Measurements from ENCODE around the gene AARS2.

The AARS2 gene

DNA sequence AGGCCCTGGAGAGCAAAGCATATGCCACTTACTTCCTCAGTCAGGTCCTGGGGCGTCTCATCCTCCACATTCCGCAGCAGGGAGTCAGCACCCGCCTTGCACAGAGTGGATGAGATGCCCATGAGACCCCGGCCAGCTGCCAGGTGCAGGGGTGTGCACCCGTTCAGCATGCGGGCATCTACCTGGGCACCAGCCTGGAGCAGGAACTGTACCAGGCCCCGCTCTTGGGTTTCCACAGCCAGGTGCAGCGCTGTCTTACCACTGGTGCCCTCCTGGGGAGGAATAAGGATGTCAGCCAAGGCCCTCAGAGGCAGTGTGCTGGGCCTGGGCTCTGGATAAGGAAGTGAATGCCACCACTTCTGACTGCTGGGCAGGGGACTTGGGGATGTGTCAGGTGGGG is 53.1 kb downstream of the AARS2 start:
- DNase-seq = no peak

GRCh38 chr6:44258921-44259320 is 54.2 kb downstream of the AARS2 start:
- DNase-seq = no peak

DNA sequence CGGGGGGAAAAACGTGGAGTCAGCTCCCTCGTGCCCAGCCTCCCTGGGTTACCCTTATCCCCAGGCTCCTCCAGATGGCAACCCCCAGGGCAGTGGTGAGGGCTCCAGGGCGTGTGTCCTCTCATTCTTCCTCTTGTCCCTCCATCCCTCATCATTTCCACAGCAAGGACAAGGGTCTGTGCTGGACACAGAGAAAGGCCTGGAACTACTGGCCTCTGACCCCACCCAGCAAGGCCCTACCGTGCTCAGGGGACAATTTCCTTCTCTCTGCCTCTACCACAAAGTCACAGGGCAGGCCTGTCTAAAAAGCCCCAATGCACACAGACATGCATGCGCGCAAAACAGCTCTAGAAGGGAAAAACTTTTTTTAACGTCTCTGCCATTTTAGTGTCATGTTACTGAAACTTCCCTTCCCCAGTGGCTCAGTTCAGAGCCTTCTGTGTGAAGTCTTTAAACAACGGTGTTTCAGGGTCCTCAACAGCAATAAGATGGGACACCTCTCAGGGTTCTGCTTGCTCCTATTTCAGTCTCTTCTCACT is 54.8 kb downstream of the AARS2 start:
- no peak for DNase-seq

DNA sequence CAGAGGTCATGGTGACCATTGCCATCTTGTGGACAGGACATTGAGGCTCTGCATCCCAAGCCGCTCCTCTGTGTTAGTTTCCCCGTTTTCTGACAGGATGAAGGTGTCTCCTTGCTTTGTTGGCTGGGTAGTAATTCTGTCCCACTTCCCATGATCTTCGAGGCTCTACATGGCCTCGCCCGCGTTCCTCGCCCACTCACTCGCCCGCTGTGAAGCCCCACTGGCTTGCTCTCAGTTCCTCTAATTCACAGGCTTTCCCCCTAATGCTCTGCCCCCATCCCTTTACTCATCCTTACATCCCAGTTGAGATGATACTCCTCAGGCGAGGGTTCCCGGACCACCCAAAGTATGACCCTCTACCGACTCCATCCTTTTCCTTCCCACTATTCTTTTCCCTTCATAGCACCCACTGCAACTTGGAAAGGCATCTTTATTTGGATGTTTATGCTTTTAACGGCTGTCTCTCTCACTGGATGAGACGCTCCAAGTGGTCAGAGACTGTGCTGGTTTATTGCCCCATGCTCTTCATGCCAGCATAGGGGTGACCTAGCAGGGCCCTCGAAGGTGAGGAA is 55.3 kb downstream of the AARS2 start:
- DNase-seq = no peak

GRCh38 chr6:44257025-44257752 is 56.0 kb downstream of the AARS2 start, which contains the start of gene SLC35B2:
SLC35B2 (minus strand) TSS chr6:44257528; CDS start chr6:44257410, 118 bp downstream.
- DNase-seq = peak; percentile 71

DNA sequence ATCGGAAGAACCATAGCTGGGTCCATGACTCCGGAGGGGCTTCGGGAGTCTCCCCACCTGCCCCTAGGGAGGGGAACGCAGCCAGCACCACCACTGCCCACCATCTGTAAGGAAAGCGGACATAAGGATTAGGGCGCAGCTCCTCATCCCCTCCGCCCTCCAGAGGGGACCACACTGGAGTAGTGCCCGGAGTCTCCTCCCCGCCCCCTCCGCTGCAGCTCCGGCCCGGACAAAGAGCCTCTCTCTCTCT is 56.4 kb downstream of the AARS2 start:
- peak; percentile 34 for DNase-seq

DNA sequence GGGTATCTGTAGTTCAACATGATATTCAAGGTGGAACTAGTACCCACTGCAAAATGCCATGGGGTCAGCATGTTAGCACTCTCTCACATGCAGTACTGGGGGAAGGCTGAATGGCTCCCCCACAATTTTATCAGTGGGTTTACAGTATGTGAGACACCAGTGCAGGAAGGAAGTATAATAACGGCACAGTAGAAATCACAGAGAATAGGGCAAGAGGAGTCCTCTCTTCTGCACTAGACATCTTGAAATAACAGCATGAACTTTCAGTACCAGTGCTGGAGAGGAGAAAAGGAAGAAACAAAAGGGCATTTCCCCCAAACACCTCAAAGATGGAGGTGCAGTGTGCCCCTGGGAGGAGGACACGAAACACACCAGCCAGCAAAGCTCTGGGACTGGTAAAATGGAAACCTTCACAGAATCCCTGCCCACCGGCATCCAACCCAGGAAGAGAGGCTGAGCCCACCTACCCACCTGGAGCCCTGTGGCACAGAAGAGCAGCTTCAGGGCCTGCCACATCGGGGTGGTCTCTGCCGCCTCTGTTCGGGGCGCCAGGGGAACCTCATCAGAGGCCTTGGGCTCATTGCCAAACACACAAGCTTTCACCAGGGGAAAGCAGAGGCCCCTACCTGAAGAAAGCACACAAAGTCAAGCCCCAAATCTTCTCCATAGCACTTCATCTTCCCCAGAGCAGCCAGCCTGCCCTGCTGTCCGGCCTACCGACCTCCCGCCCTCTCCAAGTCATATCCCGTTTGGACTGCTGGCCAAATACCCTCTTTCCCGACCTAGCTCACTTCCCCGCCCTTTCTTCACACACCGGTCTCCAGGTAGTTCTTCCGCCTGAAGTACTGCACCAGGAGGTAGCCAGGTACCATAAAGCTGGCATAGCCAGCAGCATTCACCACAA is 57.0 kb downstream of the AARS2 start:
- DNase-seq = peak; percentile 36

GRCh38 chr6:44255105-44255808 is 57.9 kb downstream of the AARS2 start:
- peak; percentile 47 for DNase-seq

DNA sequence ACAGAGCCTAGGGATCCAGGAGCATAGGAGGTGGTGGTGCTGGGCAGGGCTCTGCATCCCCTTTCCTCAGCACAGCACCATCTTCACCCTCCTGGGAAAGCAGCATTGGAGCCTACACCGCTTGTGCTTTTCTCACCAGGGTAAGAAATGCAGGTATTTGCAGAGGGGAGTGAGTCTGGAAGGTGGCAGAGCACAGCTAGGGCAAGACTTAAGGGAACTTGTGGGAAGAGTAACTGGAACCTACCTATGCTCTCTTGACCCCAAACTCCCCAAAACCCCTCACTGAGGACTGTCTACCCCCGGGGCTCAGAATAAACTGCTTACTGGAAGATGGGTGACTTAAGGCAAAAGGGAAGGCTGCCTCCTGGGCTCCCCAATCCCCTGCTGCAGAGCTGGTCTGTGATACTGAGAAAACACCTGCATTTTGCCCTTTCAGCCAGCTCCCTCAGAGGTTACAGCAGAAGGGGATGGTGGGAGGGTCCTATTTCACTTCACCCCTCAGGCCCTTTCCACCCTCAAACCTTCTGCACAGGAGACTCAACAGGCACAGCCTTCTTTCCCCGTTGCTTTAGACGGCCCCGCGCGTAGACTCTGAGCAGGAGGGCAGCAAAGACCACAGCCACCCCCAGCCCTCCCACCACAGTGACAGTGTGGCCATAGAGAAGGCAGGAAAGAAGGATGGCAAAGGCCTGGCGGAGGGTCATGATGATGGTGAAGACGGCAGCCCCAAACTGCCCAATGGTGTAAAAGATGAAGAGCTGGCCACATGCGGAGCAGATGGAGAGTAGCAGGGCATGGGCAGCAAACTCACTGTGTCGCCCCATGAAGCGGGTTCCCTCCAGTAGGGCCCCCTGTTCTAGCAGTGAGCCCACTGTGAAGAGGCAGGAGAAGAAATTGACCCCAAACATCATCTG is 58.7 kb downstream of the AARS2 start:
- DNase-seq = peak; percentile 43

GRCh38 chr6:44253307-44254101 is 59.6 kb downstream of the AARS2 start:
- peak; percentile 63 for DNase-seq

DNA sequence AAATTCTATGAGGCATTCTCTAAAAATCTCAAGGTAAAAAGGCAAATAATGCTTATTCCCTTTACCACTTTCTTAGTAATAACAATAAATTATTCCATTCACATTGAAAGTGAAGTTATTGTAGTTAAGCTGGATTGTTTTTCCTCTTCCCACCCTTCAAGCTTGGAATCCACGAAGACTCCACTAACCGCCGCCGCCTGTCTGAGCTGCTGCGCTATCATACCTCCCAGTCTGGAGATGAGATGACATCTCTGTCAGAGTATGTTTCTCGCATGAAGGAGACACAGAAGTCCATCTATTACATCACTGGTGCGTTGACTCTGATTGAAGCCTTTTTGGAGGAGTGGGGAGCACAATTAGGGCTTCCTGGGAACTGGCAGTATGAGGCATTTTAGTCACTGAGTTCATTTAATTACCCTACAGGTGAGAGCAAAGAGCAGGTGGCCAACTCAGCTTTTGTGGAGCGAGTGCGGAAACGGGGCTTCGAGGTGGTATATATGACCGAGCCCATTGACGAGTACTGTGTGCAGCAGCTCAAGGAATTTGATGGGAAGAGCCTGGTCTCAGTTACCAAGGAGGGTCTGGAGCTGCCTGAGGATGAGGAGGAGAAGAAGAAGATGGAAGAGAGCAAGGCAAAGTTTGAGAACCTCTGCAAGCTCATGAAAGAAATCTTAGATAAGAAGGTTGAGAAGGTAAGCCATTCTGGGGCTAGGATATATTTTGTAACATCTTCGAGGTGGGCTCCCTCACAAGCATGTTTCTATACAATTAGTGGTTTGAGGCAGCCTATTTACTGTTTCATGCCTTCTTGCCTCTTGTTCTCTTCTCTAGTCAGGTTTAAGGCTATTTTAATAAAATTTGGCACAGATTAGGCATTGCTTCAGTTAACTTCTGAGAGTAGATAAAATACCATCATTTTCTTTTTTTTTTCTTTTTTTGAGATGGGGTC is 61.3 kb downstream of the AARS2 start:
- no peak for DNase-seq

GRCh38 chr6:44250718-44251123 is 62.4 kb downstream of the AARS2 start:
- DNase-seq = no peak

DNA sequence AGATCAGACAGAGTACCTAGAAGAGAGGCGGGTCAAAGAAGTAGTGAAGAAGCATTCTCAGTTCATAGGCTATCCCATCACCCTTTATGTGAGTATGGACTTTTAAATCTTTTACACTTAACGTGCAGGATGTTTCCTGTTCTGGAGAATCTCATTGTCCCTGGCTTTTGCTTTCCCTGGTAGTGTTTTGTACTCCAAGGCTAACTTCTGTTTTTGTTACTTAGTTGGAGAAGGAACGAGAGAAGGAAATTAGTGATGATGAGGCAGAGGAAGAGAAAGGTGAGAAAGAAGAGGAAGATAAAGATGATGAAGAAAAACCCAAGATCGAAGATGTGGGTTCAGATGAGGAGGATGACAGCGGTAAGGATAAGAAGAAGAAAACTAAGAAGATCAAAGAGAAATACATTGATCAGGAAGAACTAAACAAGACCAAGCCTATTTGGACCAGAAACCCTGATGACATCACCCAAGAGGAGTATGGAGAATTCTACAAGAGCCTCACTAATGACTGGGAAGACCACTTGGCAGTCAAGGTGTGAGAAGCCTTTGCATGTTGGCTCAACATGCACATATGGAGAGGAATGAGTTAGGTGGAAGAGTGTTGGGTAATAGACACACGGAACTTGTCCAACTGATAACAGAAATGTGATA is 63.0 kb downstream of the AARS2 start:
- no peak for DNase-seq

Measured in activated naive CD4-positive, alpha-beta T cell treated with Interleukin-2 at 50 U/mL for 16 hours (primary cell).